MCF 10A (cell line): ENCODE results near the gene GIPC1. TPM values are rescaled to one million over a fixed set of nuclear protein-coding genes. Genes with fewer than 3 reads are reported as not detected.

Experiments
- BruUV-seq: library from RNA; stranded (reverse); fragments of 400-500 nt; replicated peaks from 2 replicates; lab custom pipeline; 2021; lab: Mats Ljungman, UMichigan
- CTCF ChIA-PET: fragments of 300-600 bp; sonication (Branson Sonifier 250); formaldehyde crosslinking; extraction: SDS; loops from one replicate; lab custom pipeline; 2021; ENCODE audit warnings: antibody characterized with exemption, inconsistent platforms; lab: Yijun Ruan, JAX
- POLR2A ChIA-PET: fragments of 300-600, 350-650 bp; sonication (Branson Sonifier 250); formaldehyde crosslinking; extraction: SDS; loops from one replicate; lab custom pipeline; 2020; ENCODE audit warnings: antibody characterized with exemption, inconsistent platforms; lab: Yijun Ruan, JAX
- DNase-seq: peaks from one replicate; pipeline ENCODE4 v3.0.0-alpha.2; 2018; ENCODE audit not compliant: unreplicated experiment
- H3K27ac Mint-ChIP-seq: one replicate; pipeline ENCODE4 v1.8.0; 2022; ENCODE audit warnings: mild to moderate bottlenecking, low read depth, mixed read lengths; ENCODE audit not compliant: unreplicated experiment
- H3K27me3 Mint-ChIP-seq: one replicate; pipeline ENCODE4 v1.8.0; 2022; ENCODE audit warnings: mixed read lengths; ENCODE audit not compliant: insufficient read depth, unreplicated experiment
- H3K36me3 Mint-ChIP-seq: one replicate; pipeline ENCODE4 v1.8.0; 2022; ENCODE audit warnings: mild to moderate bottlenecking, moderate library complexity, mixed read lengths; ENCODE audit not compliant: insufficient read depth, unreplicated experiment
- H3K4me1 Mint-ChIP-seq: one replicate; pipeline ENCODE4 v1.8.0; 2022; ENCODE audit warnings: mixed read lengths; ENCODE audit not compliant: insufficient read depth, unreplicated experiment
- H3K4me3 Mint-ChIP-seq: one replicate; pipeline ENCODE4 v1.8.0; 2022; ENCODE audit warnings: mild to moderate bottlenecking, moderate library complexity, mixed read lengths; ENCODE audit not compliant: unreplicated experiment
- H3K9me3 Mint-ChIP-seq: one replicate; pipeline ENCODE4 v1.8.0; 2022; ENCODE audit warnings: mixed read lengths; ENCODE audit not compliant: unreplicated experiment
- intact Hi-C: fragments of 100-400 bp; cut with micrococcal nuclease; formaldehyde crosslinking; loops from 2 replicates; pipeline ENCODE4 v1.14.1; 2022
- total RNA-seq: library from RNA; stranded (reverse); gene quantifications from 2 replicates; pipeline ENCODE4 v1.2.3, GENCODE V29; 2022
- TF ChIP-seq, protein P1 (sequence below): fragments of 200-600 bp; IDR thresholded peaks from one replicate; pipeline ENCODE4 v1.8.0; 2022; ENCODE audit warnings: antibody characterized with exemption, mild to moderate bottlenecking; ENCODE audit not compliant: unreplicated experiment

GIPC1 gene
- total RNA-seq, 1 experiment from 2014 or later = 108 TPM

DNA sequence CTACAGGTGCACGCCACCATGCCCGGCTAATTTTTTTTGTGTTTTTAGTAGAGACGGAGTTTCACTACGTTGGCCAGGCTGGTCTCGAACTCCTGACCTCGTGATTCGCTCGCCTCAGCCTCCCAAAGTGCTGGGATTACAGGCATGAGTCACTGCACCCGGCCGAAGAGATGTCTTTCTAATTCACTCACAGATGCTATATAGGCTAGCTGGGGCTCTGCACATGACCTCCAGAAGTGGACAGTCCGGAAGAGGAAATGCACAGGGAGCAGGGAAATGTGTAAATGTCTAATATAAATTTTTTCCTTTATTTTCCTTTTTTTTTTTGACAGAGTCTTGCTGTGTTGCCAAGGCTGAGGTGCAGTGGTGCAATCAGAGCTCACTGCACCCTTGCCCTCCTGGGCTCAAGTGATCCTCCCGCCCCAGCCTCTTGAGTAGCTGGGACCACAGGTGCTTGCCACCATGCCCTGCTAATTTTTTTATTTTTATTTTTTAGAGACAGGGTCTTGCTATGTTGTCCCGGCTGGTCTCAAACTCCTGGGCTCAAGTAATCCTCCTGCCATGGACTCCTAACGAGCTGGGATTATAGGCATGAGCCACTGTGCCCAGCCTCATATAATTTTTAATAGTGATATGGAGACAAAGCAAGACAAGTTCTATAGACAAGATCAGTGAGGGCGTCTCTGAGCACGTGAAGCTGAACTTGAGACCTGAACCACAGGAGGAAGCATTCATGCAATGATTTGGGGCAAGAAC lies 8.4 kb downstream of the GIPC1 start:
- H3K9me3 Mint-ChIP-seq = no peaks in the 10 kb centered on the region
- H3K36me3 Mint-ChIP-seq = peaks cover 86% of the 10 kb centered on the region
- TF ChIP-seq, protein P1, sequence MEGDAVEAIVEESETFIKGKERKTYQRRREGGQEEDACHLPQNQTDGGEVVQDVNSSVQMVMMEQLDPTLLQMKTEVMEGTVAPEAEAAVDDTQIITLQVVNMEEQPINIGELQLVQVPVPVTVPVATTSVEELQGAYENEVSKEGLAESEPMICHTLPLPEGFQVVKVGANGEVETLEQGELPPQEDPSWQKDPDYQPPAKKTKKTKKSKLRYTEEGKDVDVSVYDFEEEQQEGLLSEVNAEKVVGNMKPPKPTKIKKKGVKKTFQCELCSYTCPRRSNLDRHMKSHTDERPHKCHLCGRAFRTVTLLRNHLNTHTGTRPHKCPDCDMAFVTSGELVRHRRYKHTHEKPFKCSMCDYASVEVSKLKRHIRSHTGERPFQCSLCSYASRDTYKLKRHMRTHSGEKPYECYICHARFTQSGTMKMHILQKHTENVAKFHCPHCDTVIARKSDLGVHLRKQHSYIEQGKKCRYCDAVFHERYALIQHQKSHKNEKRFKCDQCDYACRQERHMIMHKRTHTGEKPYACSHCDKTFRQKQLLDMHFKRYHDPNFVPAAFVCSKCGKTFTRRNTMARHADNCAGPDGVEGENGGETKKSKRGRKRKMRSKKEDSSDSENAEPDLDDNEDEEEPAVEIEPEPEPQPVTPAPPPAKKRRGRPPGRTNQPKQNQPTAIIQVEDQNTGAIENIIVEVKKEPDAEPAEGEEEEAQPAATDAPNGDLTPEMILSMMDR = no peak
- peaks cover 1% of the 10 kb centered on the region for H3K4me1 Mint-ChIP-seq
- DNase-seq = no peak
- H3K27me3 Mint-ChIP-seq = no peaks in the 10 kb centered on the region
- ChIA-PET CTCF (interaction anchor here (0.8 to 1.7 kb wide), 2 partner anchors 7 to 55 kb away, joined by 3 read pairs; partner anchors contain the start of gene PKN1), POLR2A (no interaction called here)
- H3K27ac Mint-ChIP-seq = no peak overlapping the region
- no peak overlapping the region for H3K4me3 Mint-ChIP-seq
- BruUV-seq = no TSS peak
- intact Hi-C loops = no loop called here

DNA sequence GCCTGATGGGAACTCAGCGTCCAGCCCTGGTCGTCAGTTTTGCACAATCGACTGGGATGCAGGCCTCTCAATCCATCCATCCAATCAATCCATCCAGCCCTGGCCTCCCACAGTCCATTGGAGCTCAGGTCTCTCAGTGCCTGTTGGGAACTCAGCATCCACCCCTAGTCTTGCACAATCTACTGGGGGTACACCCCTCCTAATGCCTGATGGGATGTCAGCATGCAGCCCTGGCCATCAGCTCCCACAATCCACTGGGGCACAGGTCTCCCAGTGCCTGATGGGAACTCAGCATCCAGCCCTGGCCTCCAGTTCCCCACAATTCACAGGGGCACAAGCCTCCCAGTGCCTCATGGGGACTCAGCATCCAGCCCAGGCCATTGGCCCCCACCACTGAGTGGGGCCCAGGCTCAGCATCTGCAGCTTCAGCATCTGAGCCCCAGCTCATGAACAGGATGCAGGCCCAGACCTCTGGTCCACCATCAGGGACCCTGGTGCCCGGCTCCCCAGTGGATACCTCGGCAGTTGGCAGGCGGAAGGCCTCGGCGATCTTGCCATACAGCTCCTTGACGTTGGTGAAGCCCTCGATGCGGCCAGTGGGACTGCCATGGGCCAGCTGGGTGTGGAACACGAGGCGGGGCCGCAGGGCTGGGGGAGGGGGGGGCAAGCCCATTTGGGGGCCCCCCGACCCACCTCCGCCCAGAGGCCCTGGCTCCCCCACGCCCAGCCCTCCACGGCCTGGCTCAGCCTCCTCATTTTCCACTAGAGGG lies 13.6 kb downstream of the GIPC1 start:
- Mint-ChIP-seq H3K36me3 (peaks cover 70% of the 10 kb centered on the region), H3K4me1 (no peaks in the 10 kb centered on the region), H3K4me3 (no peak overlapping the region), H3K9me3 (no peaks in the 10 kb centered on the region), H3K27ac (no peak overlapping the region), H3K27me3 (no peaks in the 10 kb centered on the region)
- DNase-seq = no peak
- intact Hi-C loops = no loop called here
- TF ChIP-seq, protein P1 = no peak
- BruUV-seq = no TSS peak
- ChIA-PET CTCF (interaction anchor here (0.5 to 7.2 kb wide), 6 partner anchors 10 to 117 kb away, joined by 3 to 50 read pairs (median 8); no protein-coding TSS in a partner anchor), POLR2A (interaction anchor here (0.7 to 1.2 kb wide), 2 partner anchors 24 to 36 kb away, joined by 3 read pairs; partner anchors contain the start of gene DNAJB1)

DNA sequence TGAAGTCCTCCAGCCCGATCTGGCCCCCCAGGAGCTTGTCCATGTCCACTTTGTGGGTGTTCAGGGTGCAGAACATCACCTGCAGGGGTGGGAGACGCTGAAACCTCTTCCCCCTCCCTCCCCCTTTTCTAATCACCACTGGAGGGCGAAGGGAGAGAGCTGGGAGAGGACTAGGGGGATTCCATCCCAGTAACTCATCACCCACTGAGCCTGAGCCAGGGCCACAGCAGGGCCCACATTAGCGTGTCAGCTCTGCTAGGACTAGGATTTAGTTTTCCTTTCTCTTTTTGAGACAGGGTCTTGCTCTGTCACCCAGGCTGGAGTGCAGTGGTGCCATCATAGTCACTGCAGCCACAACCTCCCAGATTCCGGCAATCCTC lies 15.2 kb downstream of the GIPC1 start:
- H3K4me3 Mint-ChIP-seq = no peak overlapping the region
- no peak for DNase-seq
- POLR2A ChIA-PET = interaction anchor here (0.7 to 1.1 kb wide), 2 partner anchors 15 to 16 kb away, joined by 3 read pairs; no protein-coding TSS in a partner anchor
- H3K4me1 Mint-ChIP-seq = peaks cover 14% of the 10 kb centered on the region
- CTCF ChIA-PET = interaction anchor here (0.5 to 7.2 kb wide), 13 partner anchors 9 to 349 kb away, joined by 3 to 50 read pairs (median 4); partner anchors contain the start of gene ASF1B
- H3K9me3 Mint-ChIP-seq = no peaks in the 10 kb centered on the region
- no peaks in the 10 kb centered on the region for H3K27me3 Mint-ChIP-seq
- H3K36me3 Mint-ChIP-seq = peaks cover 61% of the 10 kb centered on the region
- intact Hi-C loops = no loop called here
- TF ChIP-seq, protein P1 = no peak
- no TSS peak for BruUV-seq
- H3K27ac Mint-ChIP-seq = no peak overlapping the region
